ENCODE results near the gene RHBDD1. TPM values are rescaled to one million over a fixed set of nuclear protein-coding genes. Genes with fewer than 3 reads are reported as not detected.

RHBDD1 gene
- total RNA-seq, 4 donors from 2014 or later: 19.5 to 91.5 (median 47.3) TPM

DNA sequence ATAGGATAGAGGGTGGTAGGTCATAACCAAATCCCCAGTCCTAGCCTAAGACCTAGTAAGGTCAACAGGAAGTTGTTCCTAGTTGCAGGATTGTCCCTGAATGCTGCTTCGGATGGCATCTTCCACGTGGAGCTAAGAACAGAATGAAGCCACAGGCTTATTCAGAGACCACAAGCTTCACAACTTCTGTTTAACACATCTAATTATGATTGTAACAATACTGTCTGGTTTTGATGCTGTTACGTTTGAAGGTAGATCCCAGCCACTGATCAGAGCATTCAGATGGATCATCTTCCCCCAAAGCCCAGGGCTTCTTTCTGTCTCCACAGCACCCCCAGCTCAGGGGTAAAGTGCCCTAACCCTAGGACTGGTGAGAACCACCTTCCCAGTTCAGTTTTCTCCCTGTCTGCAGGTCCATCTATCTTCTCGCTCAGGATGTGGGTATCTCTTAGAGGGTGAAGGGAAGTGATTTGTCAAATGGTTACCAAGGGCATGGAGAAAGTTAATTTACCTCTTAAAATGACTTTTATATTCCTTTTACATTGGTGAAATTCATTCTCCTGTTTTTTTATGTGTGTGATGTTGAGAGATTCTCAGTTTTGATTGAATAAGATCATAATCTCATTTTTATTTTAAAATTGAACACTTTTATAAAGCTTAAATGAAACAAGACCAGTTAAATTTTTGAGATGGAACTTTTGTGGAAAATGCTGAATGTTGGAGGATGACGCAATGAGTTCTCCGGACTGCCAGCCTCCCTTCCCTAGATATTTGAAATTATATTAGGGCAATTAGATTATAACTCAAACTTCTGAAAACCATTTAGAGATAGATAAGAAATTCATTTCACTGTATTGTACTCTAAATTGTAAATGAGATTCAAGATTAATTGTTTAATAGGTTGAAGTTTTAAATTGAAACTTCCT lies 66.5 kb downstream of the RHBDD1 start:
- Histone ChIP-seq H3K27ac (no peak overlapping the region), H3K4me1 (no peaks in the 10 kb centered on the region), H3K27me3 (no peaks in the 10 kb centered on the region), H3K4me3 (no peak overlapping the region), H3K9me3 (no peaks in the 10 kb centered on the region), H3K36me3 (no peaks in the 10 kb centered on the region)
- TF ChIP-seq, protein P1, sequence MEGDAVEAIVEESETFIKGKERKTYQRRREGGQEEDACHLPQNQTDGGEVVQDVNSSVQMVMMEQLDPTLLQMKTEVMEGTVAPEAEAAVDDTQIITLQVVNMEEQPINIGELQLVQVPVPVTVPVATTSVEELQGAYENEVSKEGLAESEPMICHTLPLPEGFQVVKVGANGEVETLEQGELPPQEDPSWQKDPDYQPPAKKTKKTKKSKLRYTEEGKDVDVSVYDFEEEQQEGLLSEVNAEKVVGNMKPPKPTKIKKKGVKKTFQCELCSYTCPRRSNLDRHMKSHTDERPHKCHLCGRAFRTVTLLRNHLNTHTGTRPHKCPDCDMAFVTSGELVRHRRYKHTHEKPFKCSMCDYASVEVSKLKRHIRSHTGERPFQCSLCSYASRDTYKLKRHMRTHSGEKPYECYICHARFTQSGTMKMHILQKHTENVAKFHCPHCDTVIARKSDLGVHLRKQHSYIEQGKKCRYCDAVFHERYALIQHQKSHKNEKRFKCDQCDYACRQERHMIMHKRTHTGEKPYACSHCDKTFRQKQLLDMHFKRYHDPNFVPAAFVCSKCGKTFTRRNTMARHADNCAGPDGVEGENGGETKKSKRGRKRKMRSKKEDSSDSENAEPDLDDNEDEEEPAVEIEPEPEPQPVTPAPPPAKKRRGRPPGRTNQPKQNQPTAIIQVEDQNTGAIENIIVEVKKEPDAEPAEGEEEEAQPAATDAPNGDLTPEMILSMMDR (IDR thresholded peaks at IDR 0.05): no peak
- TF ChIP-seq POLR2A (IDR thresholded peaks at IDR 0.05): no peak
- DNase-seq: no peak
- intact Hi-C loops (cut with DNase I; ENCODE audit: low total_unique reads): no loop called here

DNA sequence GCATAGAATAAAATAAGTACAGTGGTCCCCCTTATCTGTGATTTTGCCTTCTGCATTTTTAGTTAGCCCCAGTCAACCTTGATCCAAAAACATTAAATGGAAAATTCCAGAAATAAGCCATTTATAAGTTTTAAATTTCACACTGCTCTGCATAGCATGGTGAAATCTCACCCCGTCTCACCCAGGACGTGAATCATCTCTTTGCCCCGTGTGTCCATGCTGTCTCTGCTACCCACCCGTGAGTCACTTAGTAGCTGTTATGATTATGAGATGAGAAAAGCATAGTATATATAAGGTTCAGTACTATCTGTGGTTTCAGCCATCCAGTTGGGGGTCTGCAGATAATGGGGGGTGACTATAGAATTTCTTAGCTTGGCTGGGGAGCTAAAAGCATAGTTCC lies 67.3 kb downstream of the RHBDD1 start:
- H3K9me3 ChIP-seq: no peaks in the 10 kb centered on the region
- intact Hi-C loops (cut with DNase I; ENCODE audit: low total_unique reads): no loop called here
- no peaks in the 10 kb centered on the region for H3K27me3 ChIP-seq
- no peaks in the 10 kb centered on the region for H3K36me3 ChIP-seq
- no peaks in the 10 kb centered on the region for H3K4me1 ChIP-seq
- DNase-seq: no peak
- TF ChIP-seq, protein P1 (IDR thresholded peaks at IDR 0.05): no peak
- TF ChIP-seq POLR2A (IDR thresholded peaks at IDR 0.05): no peak
- H3K4me3 ChIP-seq: no peak overlapping the region
- no peak overlapping the region for H3K27ac ChIP-seq

DNA sequence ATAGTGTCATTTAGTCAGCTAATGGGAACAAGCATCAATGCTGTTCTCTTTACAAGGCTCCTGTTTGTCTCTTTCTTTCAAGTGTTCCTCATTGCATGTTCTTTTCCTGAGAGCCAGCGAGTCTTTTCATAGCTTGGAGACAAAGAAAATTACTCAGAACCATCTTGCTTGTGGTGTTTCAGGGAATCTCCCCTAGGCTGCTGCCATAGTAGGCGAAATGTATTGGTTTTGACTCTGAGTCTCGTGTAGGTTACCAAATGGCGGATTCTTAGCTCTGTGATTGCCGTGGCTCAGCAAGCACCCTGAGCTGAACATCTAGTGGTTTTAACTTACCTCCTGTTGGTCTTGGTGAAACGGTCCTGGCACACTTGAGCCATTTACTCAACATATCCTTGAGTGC lies 68.7 kb downstream of the RHBDD1 start:
- intact Hi-C loops (cut with DNase I; ENCODE audit: low total_unique reads): no loop called here
- Histone ChIP-seq H3K36me3 (no peaks in the 10 kb centered on the region), H3K27ac (no peak overlapping the region), H3K9me3 (no peaks in the 10 kb centered on the region), H3K27me3 (no peaks in the 10 kb centered on the region), H3K4me1 (no peaks in the 10 kb centered on the region), H3K4me3 (no peak overlapping the region)
- TF ChIP-seq, protein P1 (IDR thresholded peaks at IDR 0.05): no peak
- no peak for TF ChIP-seq POLR2A (IDR thresholded peaks at IDR 0.05)
- no peak for DNase-seq

GRCh38 chr2:226905718-226906117 lies 69.9 kb downstream of the RHBDD1 start:
- intact Hi-C loops (cut with DNase I; ENCODE audit: low total_unique reads): no loop called here
- H3K4me1 ChIP-seq: no peaks in the 10 kb centered on the region
- no peaks in the 10 kb centered on the region for H3K27me3 ChIP-seq
- no peak overlapping the region for H3K27ac ChIP-seq
- DNase-seq: no peak
- H3K36me3 ChIP-seq: no peaks in the 10 kb centered on the region
- TF ChIP-seq POLR2A (IDR thresholded peaks at IDR 0.05): no peak
- TF ChIP-seq, protein P1 (IDR thresholded peaks at IDR 0.05): no peak
- no peaks in the 10 kb centered on the region for H3K9me3 ChIP-seq
- no peak overlapping the region for H3K4me3 ChIP-seq

DNA sequence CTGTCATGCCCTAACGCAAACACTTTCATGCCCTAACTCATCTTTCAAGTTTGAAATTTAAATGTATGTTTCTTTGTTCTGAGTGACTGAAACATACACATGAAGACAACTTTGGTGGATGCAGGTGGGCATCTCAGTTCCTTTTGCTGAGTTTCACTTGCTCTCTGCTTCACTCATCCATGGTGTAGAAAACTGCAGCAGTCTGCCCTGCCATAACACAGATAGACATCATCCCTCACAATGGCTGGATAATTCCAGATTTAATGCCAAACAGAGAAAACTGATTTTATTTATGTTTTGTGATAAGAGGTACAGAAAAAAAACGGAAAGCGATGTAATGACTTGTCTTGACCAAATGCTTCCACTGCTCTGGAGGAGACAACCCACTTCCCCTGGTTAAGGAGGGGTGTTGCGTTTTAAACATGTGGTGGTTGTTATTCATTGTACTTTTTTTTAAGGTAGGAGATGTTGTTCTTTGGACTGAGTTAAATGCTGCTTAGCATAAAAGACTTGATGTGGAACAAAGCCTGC lies 70.4 kb downstream of the RHBDD1 start:
- H3K27ac ChIP-seq: no peak overlapping the region
- no peaks in the 10 kb centered on the region for H3K27me3 ChIP-seq
- no peaks in the 10 kb centered on the region for H3K4me1 ChIP-seq
- no peak overlapping the region for H3K4me3 ChIP-seq
- H3K9me3 ChIP-seq: no peaks in the 10 kb centered on the region
- no peak for DNase-seq
- TF ChIP-seq POLR2A (IDR thresholded peaks at IDR 0.05): no peak
- TF ChIP-seq, protein P1 (IDR thresholded peaks at IDR 0.05): no peak
- H3K36me3 ChIP-seq: no peaks in the 10 kb centered on the region
- intact Hi-C loops (cut with DNase I; ENCODE audit: low total_unique reads): no loop called here

Measured in uterus (tissue), 4 donors.